H9 (cell line): Measurements from ENCODE around the gene CAMTA2. TPM values are rescaled to one million over a fixed set of nuclear protein-coding genes. Genes with fewer than 3 reads are reported as not detected.

ENCODE experiments used
- DNase-seq: peaks from one replicate; pipeline ENCODE4 v3.0.0-alpha.2; 2017
- H2AFZ ChIP-seq: one replicate; pipeline ENCODE4 v1.6.1; 2013; ENCODE audit warnings: mild to moderate bottlenecking, low read length, control low read depth, moderate library complexity
- H2AK5ac ChIP-seq: 2 replicates; pipeline ENCODE4 v1.6.1; 2013; ENCODE audit warnings: low read length, control low read depth, mixed read lengths; ENCODE audit not compliant: insufficient read length
- H2BK120ac ChIP-seq: one replicate; pipeline ENCODE4 v1.6.1; 2013; ENCODE audit warnings: low read depth, mild to moderate bottlenecking, low read length, control low read depth, inconsistent platforms; ENCODE audit not compliant: poor library complexity, severe bottlenecking
- H2BK12ac ChIP-seq: 2 replicates; pipeline ENCODE4 v1.6.1; 2013; ENCODE audit warnings: low read length, control low read depth, mixed read lengths, low read depth; ENCODE audit not compliant: insufficient read length
- H2BK15ac ChIP-seq: 2 replicates; pipeline ENCODE4 v1.6.1; 2013; ENCODE audit warnings: low read depth, low read length, control low read depth
- H2BK20ac ChIP-seq: one replicate; pipeline ENCODE4 v1.6.1; 2013; ENCODE audit warnings: low read depth, mild to moderate bottlenecking, low read length, control low read depth, inconsistent platforms; ENCODE audit not compliant: poor library complexity, severe bottlenecking
- H2BK5ac ChIP-seq: 2 replicates; pipeline ENCODE4 v1.6.1; 2013; ENCODE audit warnings: low read length, control low read depth, mixed read lengths; ENCODE audit not compliant: insufficient read length
- H3K14ac ChIP-seq: 2 replicates; pipeline ENCODE4 v1.6.1; 2013; ENCODE audit warnings: low read length, control low read depth; ENCODE audit not compliant: insufficient read depth
- H3K18ac ChIP-seq: 2 replicates; pipeline ENCODE4 v1.6.1; 2013; ENCODE audit warnings: low read depth, mild to moderate bottlenecking, mixed read lengths, low read length, control low read depth; ENCODE audit not compliant: insufficient read length
- H3K23ac ChIP-seq: 2 replicates; pipeline ENCODE4 v1.6.1; 2013; ENCODE audit warnings: low read length, control low read depth, mixed read lengths, low read depth; ENCODE audit not compliant: insufficient read length
- H3K23me2 ChIP-seq: 2 replicates; pipeline ENCODE4 v1.6.1; 2013; ENCODE audit warnings: low read depth, mild to moderate bottlenecking, mixed read lengths, low read length, control low read depth; ENCODE audit not compliant: insufficient read length, poor library complexity, severe bottlenecking
- H3K27ac ChIP-seq: 2 replicates; pipeline ENCODE4 v1.5.1; 2013; ENCODE audit warnings: low read length, control low read depth, mixed read lengths, low read depth; ENCODE audit not compliant: insufficient read length
- H3K27me3 ChIP-seq: 2 replicates; pipeline ENCODE4 v1.6.1; 2013; ENCODE audit warnings: low read length, control low read depth, inconsistent platforms; ENCODE audit not compliant: insufficient read depth
- H3K4ac ChIP-seq: 2 replicates; pipeline ENCODE4 v1.6.1; 2013; ENCODE audit warnings: low read depth, mild to moderate bottlenecking, control low read depth, inconsistent platforms, low read length, moderate library complexity
- H3K4me1 ChIP-seq: 2 replicates; pipeline ENCODE4 v1.6.1; 2013; ENCODE audit warnings: low read length, control low read depth, inconsistent platforms; ENCODE audit not compliant: insufficient read depth
- H3K4me2 ChIP-seq: 2 replicates; pipeline ENCODE4 v1.6.1; 2013; ENCODE audit warnings: low read length, control low read depth, mixed read lengths; ENCODE audit not compliant: insufficient read length, insufficient read depth
- H3K56ac ChIP-seq: 2 replicates; pipeline ENCODE4 v1.6.1; 2013; ENCODE audit warnings: low read depth, mild to moderate bottlenecking, mixed read lengths, low read length, control low read depth; ENCODE audit not compliant: insufficient read length
- H3K79me1 ChIP-seq: 2 replicates; pipeline ENCODE4 v1.6.1; 2013; ENCODE audit warnings: low read depth, mild to moderate bottlenecking, moderate library complexity, low read length, control low read depth, inconsistent platforms; ENCODE audit not compliant: insufficient read depth, poor library complexity, severe bottlenecking
- H3K79me2 ChIP-seq: 2 replicates; pipeline ENCODE4 v1.6.1; 2013; ENCODE audit warnings: low read length, control low read depth, inconsistent platforms; ENCODE audit not compliant: insufficient read depth
- H3K9ac ChIP-seq: 2 replicates; pipeline ENCODE4 v1.6.1; 2013; ENCODE audit warnings: low read length, control low read depth, mixed read lengths; ENCODE audit not compliant: insufficient read length; ENCODE audit errors: extremely low read depth
- H3K9me3 ChIP-seq: one replicate; pipeline ENCODE4 v1.6.1; 2013; ENCODE audit warnings: low read depth, low read length, inconsistent platforms; ENCODE audit not compliant: control insufficient read depth
- H3T11ph ChIP-seq: one replicate; pipeline ENCODE4 v1.6.1; 2013; ENCODE audit warnings: mild to moderate bottlenecking, low read length, control low read depth, inconsistent platforms
- H4K20me1 ChIP-seq: one replicate; pipeline ENCODE4 v1.6.1; 2013; ENCODE audit not compliant: control insufficient read depth, insufficient read length, insufficient read depth
- H4K5ac ChIP-seq: 2 replicates; pipeline ENCODE4 v1.6.1; 2013; ENCODE audit warnings: low read depth, mild to moderate bottlenecking, mixed read lengths, low read length, control low read depth; ENCODE audit not compliant: insufficient read length
- H4K8ac ChIP-seq: replicated peaks from 2 replicates; pipeline ENCODE4 v1.6.1; 2013; ENCODE audit warnings: low read length, control low read depth, mixed read lengths, low read depth; ENCODE audit not compliant: insufficient read length
- H4K91ac ChIP-seq: 2 replicates; pipeline ENCODE4 v1.6.1; 2013; ENCODE audit warnings: low read depth, mild to moderate bottlenecking, moderate library complexity, mixed read lengths, low read length, control low read depth; ENCODE audit not compliant: insufficient read length
- H3K27ac Mint-ChIP-seq, 3 experiments: 2 replicates in 2 of 3; 3 replicates in 1 of 3; pipeline ENCODE4 v1.8.0; 2020 to 2021; ENCODE audit warnings: mixed read lengths in 3 of 3, mild to moderate bottlenecking in 1 of 3, moderate library complexity in 1 of 3
- H3K27me3 Mint-ChIP-seq: 2 replicates; pipeline ENCODE4 v1.8.0; 2021; ENCODE audit warnings: low read depth, mild to moderate bottlenecking, moderate library complexity, mixed read lengths
- H3K36me3 Mint-ChIP-seq, 3 experiments: 2 replicates in 2 of 3; 3 replicates in 1 of 3; pipeline ENCODE4 v1.8.0; 2020 to 2021; ENCODE audit warnings: low read depth in 3 of 3, mixed read lengths in 3 of 3; ENCODE audit not compliant: insufficient read depth in 1 of 3
- H3K4me1 Mint-ChIP-seq, 2 experiments: 2 replicates each; pipeline ENCODE4 v1.8.0; 2020; ENCODE audit warnings: mixed read lengths in 2 of 2
- H3K4me3 Mint-ChIP-seq, 2 experiments: 2 replicates in 1 of 2; 3 replicates in 1 of 2; pipeline ENCODE4 v1.8.0; 2020 to 2021; ENCODE audit warnings: mild to moderate bottlenecking in 2 of 2, mixed read lengths in 2 of 2, moderate library complexity in 1 of 2
- H3K9me3 Mint-ChIP-seq, 2 experiments: 2 replicates in 1 of 2; 3 replicates in 1 of 2; pipeline ENCODE4 v1.8.0; 2020; ENCODE audit warnings: mild to moderate bottlenecking in 2 of 2, mixed read lengths in 2 of 2, moderate library complexity in 1 of 2
- CTCF ChIP-seq: fragments of 200-600 bp; sonication (generic); conservative IDR thresholded peaks from 3 replicates; pipeline ENCODE4 v1.8.0; 2021; ENCODE audit warnings: antibody characterized with exemption, mild to moderate bottlenecking
- WGBS: extraction: QIAGEN DNeasy Blood & Tissue Kit; methylation state at CpG from one replicate; pipeline ENCODE4 v1.1.7; 2013; ENCODE audit warnings: missing lambda C conversion rate, low lambda C conversion rate, mixed read lengths; ENCODE audit not compliant: insufficient read length; ENCODE audit errors: extremely low coverage; 5-methylcytosine and 5-hydroxymethylcytosine counted together
- total RNA-seq: library from RNA; stranded (reverse); gene quantifications from 2 replicates; pipeline ENCODE4 v1.2.1, GENCODE V29; 2021

CAMTA2 gene
- total RNA-seq, 1 experiment from 2014 or later: 15.6 TPM

- Histone ChIP-seq H4K8ac (no peak overlapping the region), H2AFZ (no peak overlapping the region), H4K91ac (no peak overlapping the region), H3K27ac (peak overlapping the region; percentile 81), H3K79me1 (peaks cover 5% of the 10 kb centered on the region), H2BK120ac (no peak overlapping the region), H2BK12ac (no peak overlapping the region), H2BK20ac (no peak overlapping the region), H3K9ac (peak overlapping the region; percentile 96), H3K18ac (no peak overlapping the region), H3K27me3 (no peaks in the 10 kb centered on the region), H4K5ac (no peak overlapping the region), H3K14ac (peak overlapping the region; percentile 90), H3K56ac (no peak overlapping the region), H2AK5ac (no peak overlapping the region), H2BK15ac (no peak overlapping the region), H2BK5ac (no peak overlapping the region), H3T11ph (no peak overlapping the region), H3K4me2 (peak overlapping the region; percentile 80), H3K4me1 (no peaks in the 10 kb centered on the region), H3K79me2 (peaks cover 6% of the 10 kb centered on the region; the same call in 1 of the 2 replicates), H3K23me2 (peaks cover 17% of the 10 kb centered on the region), H3K9me3 (no peaks in the 10 kb centered on the region), H3K4ac (no peak overlapping the region), H4K20me1 (peaks cover 7% of the 10 kb centered on the region), H3K23ac (no peak overlapping the region)
- Mint-ChIP-seq H3K36me3 (peaks cover 37 to 83% (median 65%) of the 10 kb centered on the region in 3 experiments), H3K9me3 (no peaks in the 10 kb centered on the region; a peak in 2 of 5 replicates), H3K27ac (peak overlapping the region; percentile 100), H3K4me3 (peak overlapping the region; percentile 95 to 98), H3K4me1 (peaks cover 28 to 34% of the 10 kb centered on the region in 2 experiments), H3K27me3 (peaks cover 6% of the 10 kb centered on the region)
- TF ChIP-seq CTCF: no peak
- WGBS: no CpG with 5 or more reads among the region's 29 CpGs
- no peak for DNase-seq
Observed at GRCh38 chr17:4940555-4941318, 46.7 kb downstream of the CAMTA2 start.
